Gastroesophageal sphincter (tissue), 4 donors: ENCODE measurements around the gene PCSK2. TPM values are rescaled to one million over a fixed set of nuclear protein-coding genes. Genes with fewer than 3 reads are reported as not detected.

ENCODE experiments used
- ATAC-seq: fragments of 150-250 bp; one replicate; pipeline ENCODE4 v1.9.1; 2016; ENCODE audit warnings: mild to moderate bottlenecking, moderate library complexity
- H3K27ac ChIP-seq, 4 donors: fragments of 200-600 bp; sonication (generic) in 3 of 4; 1 replicate in 3 of 4; 2 replicates in 1 of 4; pipeline ENCODE4 v1.5.1; 2016 to 2019
- H3K27me3 ChIP-seq: fragments of 200-600 bp; sonication (generic); one replicate; pipeline ENCODE4 v1.5.1; 2019
- H3K36me3 ChIP-seq, 2 donors: fragments of 200-600 bp; sonication (generic); one replicate each; pipeline ENCODE4 v1.5.1; 2019; ENCODE audit warnings: control low read depth in 1 of 2
- H3K4me1 ChIP-seq, 3 donors: fragments of 200-600 bp; sonication (generic); 1 replicate in 2 of 3; 2 replicates in 1 of 3; pipeline ENCODE4 v1.5.1; 2016 to 2019; ENCODE audit warnings: control low read depth in 2 of 3
- H3K4me3 ChIP-seq, 2 donors: fragments of 200-600 bp; sonication (generic); one replicate each; pipeline ENCODE4 v1.5.1; 2019; ENCODE audit warnings: mild to moderate bottlenecking in 1 of 2, moderate library complexity in 1 of 2
- H3K9me3 ChIP-seq, 3 donors: fragments of 200-600 bp; sonication (generic); one replicate each; pipeline ENCODE4 v1.5.1; 2017 to 2019; ENCODE audit warnings: control low read depth in 2 of 3
- CTCF ChIP-seq, 4 experiments: fragments of 200-600 bp in 2 of 4; fragments of 450-650 bp in 2 of 4; sonication (generic) in 1 of 4; IDR thresholded peaks; one replicate each; pipeline ENCODE4 v1.5.1; 2017 to 2019; ENCODE audit warnings: antibody characterized with exemption in 4 of 4, mild to moderate bottlenecking in 2 of 4, moderate library complexity in 2 of 4
- EP300 ChIP-seq: sonication (generic); formaldehyde crosslinking; IDR thresholded peaks from one replicate; pipeline ENCODE4 v1.6.1; 2017; ENCODE audit warnings: antibody characterized with exemption, mild to moderate bottlenecking
- POLR2A ChIP-seq, 2 donors: fragments of 450-650 bp; IDR thresholded peaks; one replicate each; pipeline ENCODE4 v1.6.1; 2017; ENCODE audit warnings: antibody characterized with exemption in 2 of 2, mild to moderate bottlenecking in 2 of 2, moderate library complexity in 1 of 2
- POLR2AphosphoS5 ChIP-seq: sonication (generic); formaldehyde crosslinking; IDR thresholded peaks from one replicate; pipeline ENCODE4 v1.6.1; 2017; ENCODE audit warnings: antibody characterized with exemption
- WGBS, 2 donors: methylation state at CpG; one replicate each; pipeline ENCODE4 v1.1.5; 2018; ENCODE audit warnings: low coverage in 1 of 2; 5-methylcytosine and 5-hydroxymethylcytosine counted together
- total RNA-seq, 4 donors: library from RNA; depleted of rRNA; stranded (reverse); fragments of >200 nt; gene quantifications; one replicate each; pipeline ENCODE4 v1.1.0, GENCODE V29; 2016

PCSK2 gene
- total RNA-seq, 4 donors from 2014 or later, result 1.6 to 8.5 (median 4.5) TPM

DNA sequence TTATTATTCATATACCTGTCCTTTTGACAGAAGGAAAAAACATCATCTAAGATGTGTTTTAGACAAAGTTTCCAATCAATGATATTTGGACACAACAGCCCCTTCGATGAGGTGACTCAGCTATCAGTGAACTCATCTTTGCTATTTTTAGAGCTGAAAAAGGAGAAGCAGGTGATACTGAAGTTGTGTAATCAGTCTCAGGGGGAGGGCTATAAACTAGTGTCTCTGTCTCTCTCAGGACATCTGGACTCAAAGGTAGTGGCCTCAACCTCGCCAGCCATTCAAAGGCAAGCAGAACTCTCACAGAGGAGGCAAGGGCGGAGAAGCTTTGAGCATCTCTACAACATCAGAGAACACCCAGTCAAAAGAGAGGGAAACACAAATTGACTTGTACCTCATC, 168.9 kb downstream of the PCSK2 start:
- Histone ChIP-seq H3K4me1 (no peaks in the 10 kb centered on the region), H3K36me3 (no peaks in the 10 kb centered on the region), H3K4me3 (no peak overlapping the region), H3K9me3 (no peaks in the 10 kb centered on the region), H3K27me3 (no peaks in the 10 kb centered on the region), H3K27ac (no peak overlapping the region)
- no peak for TF ChIP-seq POLR2A (IDR thresholded peaks at IDR 0.05)
- TF ChIP-seq CTCF (IDR thresholded peaks at IDR 0.05), result no peak
- no peak for TF ChIP-seq POLR2AphosphoS5
- no peak for TF ChIP-seq EP300
- ATAC-seq, result no peak
- WGBS, 2 donors, result 92 to 93% methylated on average over 2 to 3 of the region's 3 CpGs

GRCh38 chr20:17399303-17399985, 172.6 kb downstream of the PCSK2 start:
- peaks cover 0 to 4% (median 0%) of the 10 kb centered on the region in 3 donors for H3K9me3 ChIP-seq
- no peak for ATAC-seq
- no peak overlapping the region for H3K27ac ChIP-seq
- no peak overlapping the region for H3K4me3 ChIP-seq
- H3K36me3 ChIP-seq, result no peaks in the 10 kb centered on the region
- H3K27me3 ChIP-seq, result peaks cover 4% of the 10 kb centered on the region
- 16 to 38% methylated on average over 5 to 6 of the region's 7 CpGs for WGBS, 2 donors
- TF ChIP-seq CTCF (IDR thresholded peaks at IDR 0.05) (no peak), POLR2A (IDR thresholded peaks at IDR 0.05) (no peak), EP300 (no peak), POLR2AphosphoS5 (no peak)
- H3K4me1 ChIP-seq, result no peaks in the 10 kb centered on the region

- ATAC-seq, result no peak
- WGBS, 2 donors, result 67 to 69% methylated on average over 4 of the region's 4 CpGs
- H3K4me1 ChIP-seq, result no peaks in the 10 kb centered on the region
- H3K9me3 ChIP-seq, result peaks cover 0 to 4% (median 0%) of the 10 kb centered on the region in 3 donors
- no peak for TF ChIP-seq CTCF (IDR thresholded peaks at IDR 0.05)
- H3K4me3 ChIP-seq, result no peak overlapping the region
- H3K27ac ChIP-seq, result no peak overlapping the region
- H3K36me3 ChIP-seq, result no peaks in the 10 kb centered on the region
- H3K27me3 ChIP-seq, result peaks cover 4% of the 10 kb centered on the region
Measured at GRCh38 chr20:17403461-17403860, 176.6 kb downstream of the PCSK2 start.

DNA sequence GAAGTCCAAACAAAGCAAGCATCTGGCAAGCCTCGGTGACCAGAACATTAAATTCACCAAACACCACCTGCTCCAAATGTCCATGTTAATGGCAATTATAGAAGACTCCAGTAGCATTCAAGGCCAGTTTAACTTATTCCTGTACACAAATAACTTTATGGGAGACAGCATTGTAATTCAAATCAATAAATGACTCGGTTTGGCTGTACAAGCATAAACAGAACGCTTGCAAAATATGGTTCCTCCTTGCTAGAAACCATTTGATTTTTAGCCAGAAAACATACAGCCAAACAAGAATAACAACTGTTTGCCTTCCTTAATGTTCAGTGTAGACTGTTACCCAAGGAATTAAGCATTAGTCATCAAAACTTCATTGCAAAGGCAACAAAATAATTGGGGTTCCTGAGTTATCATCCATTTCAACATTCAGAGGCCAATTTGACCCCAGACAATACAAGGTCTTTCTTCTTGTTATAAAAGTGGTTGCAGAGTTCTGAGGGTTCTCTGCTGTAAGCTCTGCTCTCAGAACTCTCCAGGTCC, 179.3 kb downstream of the PCSK2 start:
- H3K27me3 ChIP-seq, result peaks cover 9% of the 10 kb centered on the region
- ATAC-seq, result no peak

More for the DNA sequence above, 179.3 kb downstream of the PCSK2 start:
- H3K4me3 ChIP-seq, result no peak overlapping the region
- 55 to 78% methylated on average over 3 of the region's 3 CpGs for WGBS, 2 donors
- TF ChIP-seq POLR2A (IDR thresholded peaks at IDR 0.05) (no peak), CTCF (IDR thresholded peaks at IDR 0.05) (no peak), POLR2AphosphoS5 (no peak), EP300 (no peak)
- no peaks in the 10 kb centered on the region for H3K4me1 ChIP-seq
- peaks cover 0 to 3% (median 0%) of the 10 kb centered on the region in 3 donors for H3K9me3 ChIP-seq
- no peak overlapping the region for H3K27ac ChIP-seq
- H3K36me3 ChIP-seq, result no peaks in the 10 kb centered on the region
